GM21825 (cell line): ENCODE results near the gene SMIM10L2A.
"Not testable (repeated sequence)": the region's sequence is repeated elsewhere in the genome, so short reads cannot be mapped to it uniquely, and the experiment has no call there.

Experiments
- ATAC-seq: cut with Tn5 transposase; IDR thresholded peaks from one replicate; pipeline ENCODE4 v1.9.1; 2021; ENCODE audit warnings: mild to moderate bottlenecking, moderate library complexity; ENCODE audit not compliant: unreplicated experiment

The SMIM10L2A gene

DNA sequence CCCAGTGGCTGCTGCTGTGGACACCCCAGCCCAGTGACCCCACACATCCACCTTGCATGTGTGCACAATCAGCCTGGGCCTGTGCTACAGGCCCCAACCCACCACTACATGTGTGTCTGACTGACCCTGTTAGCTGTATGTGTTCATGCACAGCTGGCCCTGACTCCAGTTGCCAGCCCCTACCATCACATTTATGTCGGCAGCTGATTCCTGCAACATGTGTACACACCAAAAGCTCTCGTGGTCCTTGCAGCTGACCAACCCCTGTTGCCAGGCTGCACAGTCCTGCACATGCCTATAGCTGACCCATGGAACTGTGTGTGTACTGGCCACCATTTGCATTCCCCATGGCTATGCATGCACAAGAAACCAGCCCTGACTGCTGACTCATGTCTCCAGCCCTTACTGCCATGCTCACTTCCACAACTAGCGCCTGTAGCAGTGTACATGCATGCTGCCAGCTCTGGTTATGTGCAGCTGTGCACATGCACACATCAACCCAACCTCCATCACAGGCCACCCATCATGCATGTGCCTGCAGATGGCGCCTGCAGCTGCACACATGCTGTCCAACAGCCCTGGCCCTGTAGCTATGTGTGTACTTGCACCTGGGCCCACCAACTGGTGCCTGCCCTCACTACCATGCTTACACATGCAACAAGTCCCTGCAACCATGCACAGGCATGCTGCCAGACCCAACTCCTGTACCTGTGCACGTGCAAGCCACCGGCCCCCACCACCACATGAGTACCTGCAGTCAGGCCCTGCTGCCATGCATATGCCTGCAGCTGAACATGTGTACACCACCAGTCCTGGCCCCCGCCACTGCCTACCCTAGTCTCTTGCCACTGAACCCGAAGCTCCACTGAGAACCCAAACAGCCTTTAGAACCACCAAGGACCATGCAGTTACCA, 28.1 kb downstream of the SMIM10L2A start:
- no peak for ATAC-seq

DNA sequence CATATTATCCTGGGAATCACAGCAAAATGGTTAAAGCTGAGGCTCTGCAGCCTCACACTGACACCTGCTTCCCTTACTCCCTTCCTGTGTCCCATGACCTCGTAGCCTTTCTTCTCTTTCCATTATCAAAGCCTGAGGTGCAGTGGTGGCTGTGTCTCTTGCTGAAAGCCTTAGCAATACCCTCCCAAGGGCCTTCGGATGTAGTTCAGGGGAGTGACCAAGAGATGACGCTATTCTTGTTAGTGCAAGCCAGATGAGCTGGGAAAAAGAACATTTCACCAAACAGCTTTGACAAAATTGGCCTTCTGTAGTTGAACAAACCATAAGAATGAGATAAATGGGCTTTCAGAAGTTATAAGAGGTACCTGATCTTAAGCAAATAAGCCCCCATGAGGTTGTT, 31.6 kb downstream of the SMIM10L2A start:
- no peak for ATAC-seq

DNA sequence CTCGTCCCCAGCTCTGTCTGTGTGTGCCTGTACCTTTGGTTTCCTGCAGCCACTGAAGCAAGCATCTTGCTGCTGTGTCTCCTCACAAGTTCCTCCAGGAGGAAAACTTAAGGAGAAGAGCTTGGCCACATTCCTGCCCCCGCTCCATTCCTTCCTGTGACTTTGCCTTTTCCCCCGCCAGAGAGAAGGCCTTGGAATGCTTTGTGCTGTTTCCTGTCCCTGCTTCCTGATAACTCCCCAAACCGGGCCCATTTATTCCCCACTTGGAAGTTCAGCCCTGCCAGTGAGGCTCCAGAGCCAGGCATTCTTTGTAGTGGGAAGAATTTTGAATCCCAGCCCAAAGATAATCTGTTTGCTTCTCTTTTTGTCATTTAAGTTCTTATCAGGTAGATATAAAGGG, 33.1 kb downstream of the SMIM10L2A start:
- no peak for ATAC-seq

- not testable (repeated sequence) for ATAC-seq
These were observed 40.0 kb downstream of the SMIM10L2A start for GRCh38 chrX:135461756-135462155.

- ATAC-seq, result no peak
These were observed 42.2 kb downstream of the SMIM10L2A start for GRCh38 chrX:135463937-135464336.

GRCh38 chrX:135476378-135476777, 54.6 kb downstream of the SMIM10L2A start:
- no peak for ATAC-seq

DNA sequence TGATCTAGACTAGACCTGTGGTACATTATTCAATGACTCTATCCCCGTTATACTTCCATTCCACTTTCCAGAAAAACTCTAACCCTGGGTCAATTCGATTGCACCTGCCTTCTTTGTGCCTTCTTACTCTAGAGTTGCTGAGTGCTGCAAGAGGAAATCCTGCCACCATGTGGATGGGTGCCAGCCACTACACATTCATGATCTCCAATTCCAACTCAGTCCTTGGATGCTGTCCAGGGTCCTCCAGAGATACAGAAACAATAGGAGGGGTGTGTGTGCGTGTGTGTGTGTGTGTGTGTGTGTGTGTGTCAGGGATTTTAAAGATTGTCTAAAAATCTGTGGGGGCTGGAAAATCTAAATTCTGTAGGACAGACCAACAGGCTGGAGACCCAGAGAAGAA, 55.8 kb downstream of the SMIM10L2A start:
- no peak for ATAC-seq
